HEK293 (cell line): ENCODE measurements around the gene GPR132.
A peak's percentile ranks its signal among the peaks of the same experiment; 100 is the strongest.

Experiments used
- CTCF ChIA-PET: fragments of 350-600 bp; formaldehyde crosslinking; extraction: SDS; loops from one replicate; lab custom pipeline; 2021; ENCODE audit warnings: antibody characterized with exemption; lab: Yijun Ruan, JAX
- POLR2A ChIA-PET: fragments of 300-600 bp; formaldehyde crosslinking; extraction: SDS; loops from one replicate; lab custom pipeline; 2020; ENCODE audit warnings: antibody characterized with exemption, inconsistent platforms; lab: Yijun Ruan, JAX
- H3K27ac ChIP-seq: fragments of 200-500 bp; sonication (Bioruptor generic); 2 replicates; pipeline ENCODE4 v1.5.1; 2014; ENCODE audit warnings: low read depth, low read length, control low read depth, inconsistent platforms; ENCODE audit errors: extremely low read depth
- H3K36me3 ChIP-seq, 2 experiments: fragments of 200-500 bp in 1 of 2; sonication (Bioruptor generic) in 1 of 2; 1 replicate in 1 of 2; 2 replicates in 1 of 2; pipeline ENCODE4 v1.5.1; 2014 to 2017; ENCODE audit warnings: inconsistent platforms in 2 of 2, low read length in 2 of 2; ENCODE audit not compliant: control insufficient read depth in 2 of 2, insufficient read depth in 1 of 2
- H3K4me1 ChIP-seq: fragments of 200-500 bp; sonication (Bioruptor generic); 2 replicates; pipeline ENCODE4 v1.5.1; 2014; ENCODE audit warnings: mild to moderate bottlenecking, low read length, inconsistent platforms; ENCODE audit not compliant: control insufficient read depth, insufficient read depth
- H3K4me3 ChIP-seq: 2 replicates; pipeline ENCODE4 v1.5.1; 2011; ENCODE audit warnings: low read depth, mild to moderate bottlenecking, control low read depth, low read length, moderate library complexity
- H3K9me3 ChIP-seq: fragments of 200-500 bp; sonication (Bioruptor generic); 2 replicates; pipeline ENCODE4 v1.5.1; 2014; ENCODE audit warnings: low read depth, low read length, inconsistent platforms; ENCODE audit not compliant: control insufficient read depth, insufficient read depth
- ELK4 ChIP-seq: IDR thresholded peaks from 2 replicates; pipeline ENCODE4 v1.6.1; 2011; ENCODE audit warnings: mild to moderate bottlenecking, low read depth, low read length, borderline replicate concordance
- FEZF1 ChIP-seq: fragments of 450-650 bp; formaldehyde crosslinking; IDR thresholded peaks from 2 replicates; pipeline ENCODE4 v1.5.1; 2016; ENCODE audit warnings: missing biosample characterization, missing genetic modification characterization
- KLF1 ChIP-seq: fragments of 450-650 bp; formaldehyde crosslinking; IDR thresholded peaks from 2 replicates; pipeline ENCODE4 v1.5.1; 2016; ENCODE audit warnings: missing biosample characterization, missing genetic modification characterization
- KLF7 ChIP-seq: fragments of 450-650 bp; formaldehyde crosslinking; IDR thresholded peaks from 2 replicates; pipeline ENCODE4 v1.5.1; 2016; ENCODE audit warnings: missing biosample characterization, missing genetic modification characterization, borderline replicate concordance
- PRDM4 ChIP-seq: fragments of 450-650 bp; formaldehyde crosslinking; IDR thresholded peaks from 2 replicates; pipeline ENCODE4 v1.5.1; 2017; ENCODE audit warnings: missing biosample characterization, missing genetic modification characterization
- SP2 ChIP-seq: fragments of 450-650 bp; formaldehyde crosslinking; IDR thresholded peaks from 2 replicates; pipeline ENCODE4 v1.5.1; 2016; ENCODE audit warnings: missing biosample characterization, missing genetic modification characterization
- SP3 ChIP-seq: fragments of 450-650 bp; formaldehyde crosslinking; IDR thresholded peaks from 2 replicates; pipeline ENCODE4 v1.5.1; 2016; ENCODE audit warnings: missing biosample characterization, missing genetic modification characterization
- ZFP37 ChIP-seq: fragments of 450-650 bp; formaldehyde crosslinking; IDR thresholded peaks from 2 replicates; pipeline ENCODE4 v1.5.1; 2016; ENCODE audit warnings: missing biosample characterization, missing genetic modification characterization
- ZIC2 ChIP-seq: fragments of 450-650 bp; formaldehyde crosslinking; IDR thresholded peaks from 2 replicates; pipeline ENCODE4 v1.5.1; 2016; ENCODE audit warnings: missing biosample characterization, missing genetic modification characterization
- ZNF423 ChIP-seq: fragments of 450-650 bp; formaldehyde crosslinking; IDR thresholded peaks from 2 replicates; pipeline ENCODE4 v1.5.1; 2016; ENCODE audit warnings: missing biosample characterization, missing genetic modification characterization
- ZNF529 ChIP-seq: fragments of 450-650 bp; formaldehyde crosslinking; IDR thresholded peaks from 2 replicates; pipeline ENCODE4 v1.5.1; 2017; ENCODE audit warnings: missing genetic modification characterization, missing biosample characterization; ENCODE audit not compliant: insufficient replicate concordance
- ZNF561 ChIP-seq: fragments of 450-650 bp; IDR thresholded peaks from 2 replicates; pipeline ENCODE4 v1.5.1; 2018; ENCODE audit warnings: missing biosample characterization, missing genetic modification characterization, borderline replicate concordance
- ZNF596 ChIP-seq: fragments of 450-650 bp; IDR thresholded peaks from 2 replicates; pipeline ENCODE4 v1.5.0; 2018; ENCODE audit warnings: missing biosample characterization, mild to moderate bottlenecking, missing genetic modification characterization, moderate library complexity
- ZNF645 ChIP-seq: fragments of 450-650 bp; formaldehyde crosslinking; IDR thresholded peaks from 2 replicates; pipeline ENCODE4; 2016; ENCODE audit warnings: missing biosample characterization, missing genetic modification characterization
- ZNF660 ChIP-seq: fragments of 450-650 bp; IDR thresholded peaks from 2 replicates; pipeline ENCODE4 v1.5.1; 2018; ENCODE audit warnings: missing biosample characterization, mild to moderate bottlenecking, missing genetic modification characterization
- ZNF670 ChIP-seq: fragments of 450-650 bp; formaldehyde crosslinking; IDR thresholded peaks from 2 replicates; pipeline ENCODE4 v1.5.1; 2016; ENCODE audit warnings: missing biosample characterization, missing genetic modification characterization, low read depth
- ZNF677 ChIP-seq: fragments of 450-650 bp; IDR thresholded peaks from 2 replicates; pipeline ENCODE4 v1.5.0; 2018; ENCODE audit warnings: missing biosample characterization, mild to moderate bottlenecking, missing genetic modification characterization, moderate library complexity
- ZNF707 ChIP-seq: fragments of 450-650 bp; formaldehyde crosslinking; IDR thresholded peaks from 2 replicates; pipeline ENCODE4 v1.5.1; 2016; ENCODE audit warnings: missing biosample characterization, missing genetic modification characterization
- ZNF791 ChIP-seq: fragments of 450-650 bp; formaldehyde crosslinking; IDR thresholded peaks from 2 replicates; pipeline ENCODE4 v1.5.1; 2016; ENCODE audit warnings: missing biosample characterization, missing genetic modification characterization
- ZXDB ChIP-seq: fragments of 450-650 bp; formaldehyde crosslinking; IDR thresholded peaks from 2 replicates; pipeline ENCODE4 v1.5.1; 2016; ENCODE audit warnings: missing biosample characterization, missing genetic modification characterization
- TF ChIP-seq, protein P1 (sequence below): fragments of 450-650 bp; formaldehyde crosslinking; optimal IDR thresholded peaks from 2 replicates; pipeline ENCODE3; 2016; ENCODE audit warnings: missing biosample characterization, mild to moderate bottlenecking, missing genetic modification characterization
- TF ChIP-seq, protein P2 (sequence below): fragments of 450-650 bp; formaldehyde crosslinking; IDR thresholded peaks from 2 replicates; pipeline ENCODE4 v1.5.1; 2016; ENCODE audit warnings: missing biosample characterization, missing genetic modification characterization
- TF ChIP-seq, protein P3 (sequence below): fragments of 450-650 bp; formaldehyde crosslinking; IDR thresholded peaks from 2 replicates; pipeline ENCODE4 v1.5.1; 2016; ENCODE audit warnings: missing biosample characterization, missing genetic modification characterization
- TF ChIP-seq, protein P4 (sequence below): fragments of 450-650 bp; formaldehyde crosslinking; conservative IDR thresholded peaks from 2 replicates; pipeline ENCODE4 v1.5.1; 2016; ENCODE audit warnings: low read depth, missing biosample characterization, missing genetic modification characterization

GPR132 gene

DNA sequence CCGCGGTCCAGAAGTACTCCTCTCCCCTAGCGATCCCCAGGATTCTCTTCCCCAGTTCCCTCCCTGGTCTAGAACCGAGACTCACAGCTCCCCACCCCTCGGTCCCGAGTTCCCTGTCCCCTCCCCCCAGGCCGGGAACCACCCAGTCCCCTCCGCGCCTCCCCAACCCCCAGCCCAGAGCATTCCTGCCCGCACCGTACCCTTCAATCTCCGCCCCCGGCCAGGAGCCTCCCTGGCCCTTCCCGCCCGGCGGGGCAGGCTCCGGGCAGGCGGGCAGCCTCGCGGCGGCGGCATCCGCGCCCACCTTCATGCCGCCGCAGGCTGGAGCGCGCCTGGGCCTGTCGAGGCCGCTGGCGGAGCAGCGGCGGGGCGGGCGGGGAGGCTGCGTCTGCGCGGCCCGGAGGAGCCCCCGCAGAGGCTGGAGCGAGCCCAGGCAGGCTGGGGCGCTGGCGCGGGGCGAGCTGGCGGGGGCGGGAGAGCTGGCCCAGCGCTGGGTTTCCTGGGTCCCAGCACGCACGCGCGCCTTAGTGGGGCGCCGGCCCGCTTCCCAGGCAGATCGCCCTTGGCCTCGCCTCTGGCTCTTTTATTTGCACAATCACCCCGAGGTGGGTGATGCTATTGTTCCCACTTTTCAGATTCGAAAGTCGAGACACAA lies 22.2 kb upstream of the GPR132 start:
- peak overlapping the region; percentile 49; the same call in 1 of the 2 replicates for H3K27ac ChIP-seq
- H3K9me3 ChIP-seq, result no peaks in the 10 kb centered on the region
- H3K36me3 ChIP-seq, result no peaks in the 10 kb centered on the region
- CTCF ChIA-PET, result interaction anchor here (0.6 to 2.9 kb wide), 14 partner anchors 12 to 321 kb away, joined by 3 to 8 read pairs (median 4); no protein-coding TSS in a partner anchor
- H3K4me3 ChIP-seq, result peak overlapping the region; percentile 24
- POLR2A ChIA-PET, result interaction anchor here (0.6 kb wide), 1 partner anchor 109 kb away, joined by 5 read pairs; the partner anchor contains the start of gene AHNAK2
- peaks cover 5% of the 10 kb centered on the region; the same call in 1 of the 2 replicates for H3K4me1 ChIP-seq
- 0 out of 2 replicates have a peak, but pooled peaks have one; percentile 9 for TF ChIP-seq ZNF660 (tag by site-specific recombination)
- TF ChIP-seq ELK4, result no peak
- TF ChIP-seq, protein P1, sequence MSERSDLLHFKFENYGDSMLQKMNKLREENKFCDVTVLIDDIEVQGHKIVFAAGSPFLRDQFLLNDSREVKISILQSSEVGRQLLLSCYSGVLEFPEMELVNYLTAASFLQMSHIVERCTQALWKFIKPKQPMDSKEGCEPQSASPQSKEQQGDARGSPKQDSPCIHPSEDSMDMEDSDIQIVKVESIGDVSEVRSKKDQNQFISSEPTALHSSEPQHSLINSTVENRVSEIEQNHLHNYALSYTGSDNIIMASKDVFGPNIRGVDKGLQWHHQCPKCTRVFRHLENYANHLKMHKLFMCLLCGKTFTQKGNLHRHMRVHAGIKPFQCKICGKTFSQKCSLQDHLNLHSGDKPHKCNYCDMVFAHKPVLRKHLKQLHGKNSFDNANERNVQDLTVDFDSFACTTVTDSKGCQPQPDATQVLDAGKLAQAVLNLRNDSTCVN (tag by site-specific recombination), result peak; percentile 25
- TF ChIP-seq, protein P2, sequence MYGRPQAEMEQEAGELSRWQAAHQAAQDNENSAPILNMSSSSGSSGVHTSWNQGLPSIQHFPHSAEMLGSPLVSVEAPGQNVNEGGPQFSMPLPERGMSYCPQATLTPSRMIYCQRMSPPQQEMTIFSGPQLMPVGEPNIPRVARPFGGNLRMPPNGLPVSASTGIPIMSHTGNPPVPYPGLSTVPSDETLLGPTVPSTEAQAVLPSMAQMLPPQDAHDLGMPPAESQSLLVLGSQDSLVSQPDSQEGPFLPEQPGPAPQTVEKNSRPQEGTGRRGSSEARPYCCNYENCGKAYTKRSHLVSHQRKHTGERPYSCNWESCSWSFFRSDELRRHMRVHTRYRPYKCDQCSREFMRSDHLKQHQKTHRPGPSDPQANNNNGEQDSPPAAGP, result peak; percentile 9; the same call in 1 of the 2 replicates
- no peak for TF ChIP-seq ZNF529
- TF ChIP-seq ZNF707 (tag by site-specific recombination), result no peak
- peak; percentile 32; the same call in 1 of the 2 replicates for TF ChIP-seq ZNF561 (tag by site-specific recombination)
- peak; percentile 74 for TF ChIP-seq ZNF423 (tag by site-specific recombination)
- peak; percentile 54 for TF ChIP-seq SP3 (tag by site-specific recombination)
- peak; percentile 56 for TF ChIP-seq SP2 (tag by site-specific recombination)
- 0 out of 2 replicates have a peak, but pooled peaks have one; percentile 6 for TF ChIP-seq KLF1
- TF ChIP-seq, protein P3, sequence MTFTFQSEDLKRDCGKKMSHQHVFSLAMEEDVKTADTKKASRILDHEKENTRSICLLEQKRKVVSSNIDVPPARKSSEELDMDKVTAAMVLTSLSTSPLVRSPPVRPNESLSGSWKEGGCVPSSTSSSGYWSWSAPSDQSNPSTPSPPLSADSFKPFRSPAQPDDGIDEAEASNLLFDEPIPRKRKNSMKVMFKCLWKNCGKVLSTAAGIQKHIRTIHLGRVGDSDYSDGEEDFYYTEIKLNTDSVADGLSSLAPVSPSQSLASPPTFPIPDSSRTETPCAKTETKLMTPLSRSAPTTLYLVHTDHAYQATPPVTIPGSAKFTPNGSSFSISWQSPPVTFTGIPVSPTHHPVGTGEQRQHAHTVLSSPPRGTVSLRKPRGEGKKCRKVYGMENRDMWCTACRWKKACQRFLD, result no peak
- TF ChIP-seq FEZF1 (tag by site-specific recombination), result no peak
- no peak for TF ChIP-seq ZFP37 (tag by site-specific recombination)
- TF ChIP-seq ZNF677 (tag by site-specific recombination), result peak; percentile 15; the same call in 1 of the 2 replicates
- TF ChIP-seq ZXDB (tag by site-specific recombination), result no peak
- no peak for TF ChIP-seq ZNF791 (tag by site-specific recombination)
- TF ChIP-seq ZNF596 (tag by site-specific recombination), result peak; percentile 9; the same call in 1 of the 2 replicates
- no peak for TF ChIP-seq ZNF670 (tag by site-specific recombination)
- TF ChIP-seq, protein P4, sequence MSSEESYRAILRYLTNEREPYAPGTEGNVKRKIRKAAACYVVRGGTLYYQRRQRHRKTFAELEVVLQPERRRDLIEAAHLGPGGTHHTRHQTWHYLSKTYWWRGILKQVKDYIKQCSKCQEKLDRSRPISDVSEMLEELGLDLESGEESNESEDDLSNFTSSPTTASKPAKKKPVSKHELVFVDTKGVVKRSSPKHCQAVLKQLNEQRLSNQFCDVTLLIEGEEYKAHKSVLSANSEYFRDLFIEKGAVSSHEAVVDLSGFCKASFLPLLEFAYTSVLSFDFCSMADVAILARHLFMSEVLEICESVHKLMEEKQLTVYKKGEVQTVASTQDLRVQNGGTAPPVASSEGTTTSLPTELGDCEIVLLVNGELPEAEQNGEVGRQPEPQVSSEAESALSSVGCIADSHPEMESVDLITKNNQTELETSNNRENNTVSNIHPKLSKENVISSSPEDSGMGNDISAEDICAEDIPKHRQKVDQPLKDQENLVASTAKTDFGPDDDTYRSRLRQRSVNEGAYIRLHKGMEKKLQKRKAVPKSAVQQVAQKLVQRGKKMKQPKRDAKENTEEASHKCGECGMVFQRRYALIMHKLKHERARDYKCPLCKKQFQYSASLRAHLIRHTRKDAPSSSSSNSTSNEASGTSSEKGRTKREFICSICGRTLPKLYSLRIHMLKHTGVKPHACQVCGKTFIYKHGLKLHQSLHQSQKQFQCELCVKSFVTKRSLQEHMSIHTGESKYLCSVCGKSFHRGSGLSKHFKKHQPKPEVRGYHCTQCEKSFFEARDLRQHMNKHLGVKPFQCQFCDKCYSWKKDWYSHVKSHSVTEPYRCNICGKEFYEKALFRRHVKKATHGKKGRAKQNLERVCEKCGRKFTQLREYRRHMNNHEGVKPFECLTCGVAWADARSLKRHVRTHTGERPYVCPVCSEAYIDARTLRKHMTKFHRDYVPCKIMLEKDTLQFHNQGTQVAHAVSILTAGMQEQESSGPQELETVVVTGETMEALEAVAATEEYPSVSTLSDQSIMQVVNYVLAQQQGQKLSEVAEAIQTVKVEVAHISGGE (tag by site-specific recombination), result no peak
- TF ChIP-seq ZIC2 (tag by site-specific recombination), result peak; percentile 32; the same call in 1 of the 2 replicates
- no peak for TF ChIP-seq ZNF645 (tag by site-specific recombination)
- no peak for TF ChIP-seq PRDM4 (tag by site-specific recombination)
- TF ChIP-seq KLF7 (tag by site-specific recombination), result no peak
